HL-60 (cell line): ENCODE measurements around the gene SRGAP3.

Source experiments
- POLR2AphosphoS5 ChIP-seq: IDR thresholded peaks from 2 replicates; pipeline ENCODE4 v1.6.1; 2012; ENCODE audit warnings: low read depth
- REST ChIP-seq: IDR thresholded peaks from 2 replicates; pipeline ENCODE4 v1.6.1; 2012; ENCODE audit warnings: low read depth; ENCODE audit not compliant: insufficient replicate concordance

GRCh38 chr3:9202546-9202945, 46.9 kb downstream of the SRGAP3 start:
- TF ChIP-seq POLR2AphosphoS5 (no peak), REST (no peak)
